IMR-90 (cell line): ENCODE data around the gene CEP128. TPM values are rescaled to one million over a fixed set of nuclear protein-coding genes. Genes with fewer than 3 reads are reported as not detected.

Source experiments
- ATAC-seq: fragments of 200-7000 bp; cut with Tn5 transposase; 2 replicates; pipeline ENCODE4 v1.9.1; 2020; ENCODE audit warnings: low read depth, mild to moderate bottlenecking, moderate library complexity
- BruUV-seq: library from RNA; stranded (reverse); fragments of 400-500 nt; replicated peaks from 2 replicates; lab custom pipeline; 2021; lab: Mats Ljungman, UMichigan
- CTCF ChIA-PET: fragments of 300-600 bp; formaldehyde crosslinking; extraction: SDS; loops from one replicate; lab custom pipeline; 2021; ENCODE audit warnings: antibody characterized with exemption; lab: Yijun Ruan, JAX
- POLR2A ChIA-PET: fragments of 300-600 bp; sonication (Branson Sonifier 250); formaldehyde crosslinking; loops from one replicate; lab custom pipeline; 2022; ENCODE audit warnings: antibody characterized with exemption; ENCODE audit not compliant: unreplicated experiment; lab: Charles Lee
- DNase-seq: peaks from one replicate; pipeline ENCODE4 v3.0.0; 2013
- H2AFZ ChIP-seq: replicated peaks from 2 replicates; pipeline ENCODE3; 2013; ENCODE audit warnings: low read length, mild to moderate bottlenecking; ENCODE audit not compliant: poor library complexity
- H2AK5ac ChIP-seq: 2 replicates; pipeline ENCODE4 v1.6.1; 2013; ENCODE audit warnings: low read depth, low read length, inconsistent platforms
- H2AK9ac ChIP-seq: replicated peaks from 2 replicates; pipeline ENCODE3; 2013; ENCODE audit warnings: mild to moderate bottlenecking, low read depth, low read length, moderate library complexity; ENCODE audit not compliant: poor library complexity
- H2BK120ac ChIP-seq: 2 replicates; pipeline ENCODE4 v1.6.1; 2013; ENCODE audit warnings: low read depth, low read length, inconsistent platforms
- H2BK15ac ChIP-seq: 3 replicates; pipeline ENCODE4 v1.6.1; 2013; ENCODE audit warnings: low read depth, low read length, inconsistent platforms
- H2BK20ac ChIP-seq: 2 replicates; pipeline ENCODE4 v1.6.1; 2013; ENCODE audit warnings: low read depth, mild to moderate bottlenecking, inconsistent platforms, low read length, moderate library complexity
- H2BK5ac ChIP-seq: 2 replicates; pipeline ENCODE4 v1.6.1; 2013; ENCODE audit warnings: mild to moderate bottlenecking, low read depth, low read length, inconsistent platforms; ENCODE audit not compliant: poor library complexity, severe bottlenecking
- H3K14ac ChIP-seq: replicated peaks from 2 replicates; pipeline ENCODE4 v1.6.1; 2013; ENCODE audit warnings: low read depth, low read length, inconsistent platforms
- H3K18ac ChIP-seq: 2 replicates; pipeline ENCODE4 v1.6.1; 2013; ENCODE audit warnings: low read depth, low read length, control low read depth
- H3K23ac ChIP-seq: 2 replicates; pipeline ENCODE4 v1.6.1; 2013; ENCODE audit warnings: low read depth, low read length, inconsistent platforms
- H3K27ac ChIP-seq: 2 replicates; pipeline ENCODE4 v1.5.1; 2013; ENCODE audit warnings: mild to moderate bottlenecking, control low read depth, low read length; ENCODE audit not compliant: insufficient read depth
- H3K27me3 ChIP-seq: 2 replicates; pipeline ENCODE4 v1.6.1; 2013; ENCODE audit warnings: low read length; ENCODE audit not compliant: control insufficient read depth, insufficient read depth
- H3K36me3 ChIP-seq: 2 replicates; pipeline ENCODE4 v1.6.1; 2013; ENCODE audit warnings: low read length, mixed read lengths; ENCODE audit not compliant: control insufficient read depth, insufficient read depth
- H3K4ac ChIP-seq: 2 replicates; pipeline ENCODE4 v1.6.1; 2013; ENCODE audit warnings: low read depth, low read length, inconsistent platforms
- H3K4me1 ChIP-seq: 2 replicates; pipeline ENCODE4 v1.6.1; 2013; ENCODE audit warnings: low read length, mixed read lengths; ENCODE audit not compliant: control insufficient read depth, insufficient read depth
- H3K4me2 ChIP-seq: 2 replicates; pipeline ENCODE4 v1.6.1; 2013; ENCODE audit warnings: low read depth, mild to moderate bottlenecking, control low read depth, low read length, moderate library complexity
- H3K4me3 ChIP-seq: 2 replicates; pipeline ENCODE4 v1.5.1; 2013; ENCODE audit warnings: low read depth, mild to moderate bottlenecking, control low read depth, low read length, moderate library complexity; ENCODE audit not compliant: insufficient read depth
- H3K56ac ChIP-seq: 2 replicates; pipeline ENCODE4 v1.6.1; 2013; ENCODE audit warnings: low read length, inconsistent platforms; ENCODE audit not compliant: insufficient read depth; ENCODE audit errors: extremely low read depth
- H3K79me1 ChIP-seq, 2 experiments: 2 replicates each; pipeline ENCODE4 v1.6.1; 2013; ENCODE audit warnings: low read length in 2 of 2, inconsistent platforms in 1 of 2, low read depth in 1 of 2
- H3K9ac ChIP-seq: 2 replicates; pipeline ENCODE4 v1.6.1; 2013; ENCODE audit warnings: low read depth, low read length, control low read depth
- H3K9me1 ChIP-seq: 2 replicates; pipeline ENCODE4 v1.6.1; 2013; ENCODE audit warnings: low read length, inconsistent platforms; ENCODE audit not compliant: insufficient read depth
- H3K9me3 ChIP-seq: 2 replicates; pipeline ENCODE4 v1.6.1; 2013; ENCODE audit warnings: low read length; ENCODE audit not compliant: control insufficient read depth, insufficient read depth
- H4K20me1 ChIP-seq: 2 replicates; pipeline ENCODE4 v1.6.1; 2013; ENCODE audit warnings: low read length, inconsistent platforms; ENCODE audit not compliant: insufficient read depth
- H4K5ac ChIP-seq: 2 replicates; pipeline ENCODE4 v1.6.1; 2013; ENCODE audit warnings: mild to moderate bottlenecking, low read depth, low read length, control low read depth
- H4K8ac ChIP-seq, 2 experiments: 2 replicates each; pipeline ENCODE4 v1.6.1; 2013; ENCODE audit warnings: low read depth in 2 of 2, low read length in 2 of 2, control low read depth in 1 of 2, inconsistent platforms in 1 of 2
- H4K91ac ChIP-seq: 2 replicates; pipeline ENCODE4 v1.6.1; 2013; ENCODE audit warnings: low read depth, low read length, inconsistent platforms; ENCODE audit not compliant: insufficient read depth
- BHLHE40 ChIP-seq: fragments of 150-350 bp; IDR thresholded peaks from 2 replicates; pipeline ENCODE4 v1.6.1; 2016; ENCODE audit warnings: mild to moderate bottlenecking, low read depth, low read length
- CEBPB ChIP-seq: IDR thresholded peaks from 2 replicates; pipeline ENCODE4 v1.6.1; 2012; ENCODE audit warnings: low read depth, low read length, improper control_type of control experiment
- CHD1 ChIP-seq: IDR thresholded peaks from 2 replicates; pipeline ENCODE4 v1.6.1; 2012; ENCODE audit warnings: low read depth, low read length, improper control_type of control experiment
- FOS ChIP-seq: fragments of 150-350 bp; IDR thresholded peaks from 2 replicates; pipeline ENCODE4 v1.6.1; 2016; ENCODE audit warnings: low read depth, low read length
- MAFK ChIP-seq: IDR thresholded peaks from 2 replicates; pipeline ENCODE4 v1.6.1; 2012; ENCODE audit warnings: low read depth, low read length, improper control_type of control experiment
- MAZ ChIP-seq: IDR thresholded peaks from 2 replicates; pipeline ENCODE4 v1.6.1; 2012; ENCODE audit warnings: low read depth, mild to moderate bottlenecking, low read length, improper control_type of control experiment, moderate library complexity, borderline replicate concordance
- MXI1 ChIP-seq: IDR thresholded peaks from 2 replicates; pipeline ENCODE4 v1.6.1; 2012; ENCODE audit warnings: low read depth, mild to moderate bottlenecking, low read length, moderate library complexity, borderline replicate concordance
- NFE2L2 ChIP-seq: fragments of 150-350 bp; IDR thresholded peaks from 2 replicates; pipeline ENCODE4 v1.6.1; 2016; ENCODE audit warnings: low read depth, mild to moderate bottlenecking, low read length
- POLR2A ChIP-seq: IDR thresholded peaks from 2 replicates; pipeline ENCODE4 v1.6.1; 2012; ENCODE audit warnings: mild to moderate bottlenecking, low read depth, low read length
- RAD21 ChIP-seq: IDR thresholded peaks from 2 replicates; pipeline ENCODE4 v1.6.1; 2012; ENCODE audit warnings: low read length, improper control_type of control experiment
- RCOR1 ChIP-seq: IDR thresholded peaks from 2 replicates; pipeline ENCODE4 v1.6.1; 2012; ENCODE audit warnings: mild to moderate bottlenecking, low read length, improper control_type of control experiment; ENCODE audit not compliant: insufficient replicate concordance
- RFX5 ChIP-seq: IDR thresholded peaks from 2 replicates; pipeline ENCODE4 v1.8.0; 2012; ENCODE audit warnings: low read depth, mild to moderate bottlenecking, low read length, moderate library complexity
- SMC3 ChIP-seq: fragments of 150-350 bp; IDR thresholded peaks from 2 replicates; pipeline ENCODE4 v1.6.1; 2016; ENCODE audit warnings: low read depth, mild to moderate bottlenecking, antibody characterized with exemption, low read length, moderate library complexity
- dilution Hi-C: fragments of 300-500 bp; cut with HindIII; formaldehyde crosslinking; loops from one replicate; pipeline ENCODE4 v1.14.3; 2018; ENCODE audit warnings: low sequenced_read_pairs; ENCODE audit not compliant: unreplicated experiment
- in situ Hi-C: fragments of 300-500 bp; cut with MboI; formaldehyde crosslinking; loops from 3 replicates; pipeline ENCODE4 v1.14.3; 2019; ENCODE audit warnings: low sequenced_read_pairs, inconsistent platforms, mixed read lengths
- intact Hi-C: fragments of 100-400 bp; cut with micrococcal nuclease; formaldehyde crosslinking; loops from 2 replicates; pipeline ENCODE4 v1.10.0; 2022
- polyA plus RNA-seq, 3 experiments: library from polyadenylated mRNA; depleted of rRNA; stranded (reverse); fragments of >200 nt; gene quantifications; 2 replicates each; pipeline ENCODE4 v1.2.3, GENCODE V29; 2012; ENCODE audit warnings: low replicate concordance in 1 of 3
- total RNA-seq: library from RNA; depleted of rRNA; stranded (reverse); fragments of >200 nt; gene quantifications from 2 replicates; pipeline ENCODE4 v1.2.3, GENCODE V29; 2012
- TF ChIP-seq, protein P1 (sequence below): conservative IDR thresholded peaks from 2 replicates; pipeline ENCODE4 v1.5.1; 2012; ENCODE audit warnings: mild to moderate bottlenecking, low read depth, low read length, improper control_type of control experiment
- TF ChIP-seq, protein P2 (sequence below): fragments of 150-350 bp; IDR thresholded peaks from 2 replicates; pipeline ENCODE4 v1.6.1; 2016; ENCODE audit warnings: low read depth, mild to moderate bottlenecking, low read length, moderate library complexity, borderline replicate concordance
- TF ChIP-seq, protein P3 (sequence below): fragments of 150-350 bp; IDR thresholded peaks from 2 replicates; pipeline ENCODE4 v1.6.1; 2017; ENCODE audit warnings: mild to moderate bottlenecking, antibody characterized with exemption, low read length, low read depth

CEP128 gene
- total and polyA plus RNA-seq, 2 of the 4 experiments (the other 2 are of a cell fraction), result 1.9 to 5.7 TPM

DNA sequence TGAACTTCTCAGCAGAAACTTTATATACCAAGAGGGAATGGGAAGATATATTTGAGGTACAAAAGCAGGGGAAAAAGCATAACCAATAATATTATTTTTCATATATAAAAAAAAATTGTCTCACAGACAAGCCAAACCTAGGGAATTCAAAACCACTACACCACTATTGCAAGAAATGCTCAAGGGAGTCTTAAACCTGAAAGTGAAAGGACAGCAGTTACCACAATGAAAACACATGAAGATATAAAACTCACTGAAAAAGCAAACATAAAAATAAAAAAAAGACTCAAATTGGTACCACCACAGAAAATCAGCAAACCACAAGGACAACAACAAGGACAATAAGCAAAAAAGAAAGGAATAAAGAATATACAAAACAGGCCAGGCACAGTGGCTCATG is 131.9 kb downstream of the CEP128 start:
- CTCF ChIA-PET, result no interaction called here
- in situ Hi-C loops (no loop called here), dilution Hi-C loops (no loop called here), intact Hi-C loops (no loop called here)
- DNase-seq (no peak), ATAC-seq (no peak)
- Histone ChIP-seq H3K4ac (no peak overlapping the region), H3K14ac (no peak overlapping the region), H3K9me1 (no peaks in the 10 kb centered on the region), H3K9ac (no peak overlapping the region), H2BK15ac (no peak overlapping the region), H4K91ac (no peak overlapping the region), H3K23ac (no peak overlapping the region), H3K79me1 (peaks cover 0 to 5% of the 10 kb centered on the region in 2 experiments; a peak in 1 of 4 replicates), H2AK5ac (no peak overlapping the region), H3K27ac (no peak overlapping the region), H4K20me1 (no peaks in the 10 kb centered on the region), H3K4me1 (no peaks in the 10 kb centered on the region), H2AK9ac (no peak overlapping the region), H3K9me3 (0 out of 2 replicates have a peak, but pooled peaks cover 2% of the 10 kb centered on the region), H3K27me3 (no peaks in the 10 kb centered on the region), H3K4me3 (no peak overlapping the region), H3K36me3 (no peaks in the 10 kb centered on the region), H4K8ac (no peak overlapping the region), H2BK20ac (no peak overlapping the region), H4K5ac (no peak overlapping the region), H2AFZ (no peak overlapping the region), H2BK5ac (no peak overlapping the region), H3K4me2 (no peak overlapping the region), H2BK120ac (no peak overlapping the region), H3K56ac (no peak overlapping the region), H3K18ac (no peak overlapping the region)
- BruUV-seq, result no TSS peak
- TF ChIP-seq POLR2A, result no peak
- no peak for TF ChIP-seq MAFK
- no peak for TF ChIP-seq NFE2L2
- TF ChIP-seq FOS, result no peak
- no peak for TF ChIP-seq CHD1
- TF ChIP-seq BHLHE40, result no peak
- no peak for TF ChIP-seq MXI1
- TF ChIP-seq SMC3, result no peak
- TF ChIP-seq RCOR1, result no peak
- no peak for TF ChIP-seq RFX5
- TF ChIP-seq, protein P1, sequence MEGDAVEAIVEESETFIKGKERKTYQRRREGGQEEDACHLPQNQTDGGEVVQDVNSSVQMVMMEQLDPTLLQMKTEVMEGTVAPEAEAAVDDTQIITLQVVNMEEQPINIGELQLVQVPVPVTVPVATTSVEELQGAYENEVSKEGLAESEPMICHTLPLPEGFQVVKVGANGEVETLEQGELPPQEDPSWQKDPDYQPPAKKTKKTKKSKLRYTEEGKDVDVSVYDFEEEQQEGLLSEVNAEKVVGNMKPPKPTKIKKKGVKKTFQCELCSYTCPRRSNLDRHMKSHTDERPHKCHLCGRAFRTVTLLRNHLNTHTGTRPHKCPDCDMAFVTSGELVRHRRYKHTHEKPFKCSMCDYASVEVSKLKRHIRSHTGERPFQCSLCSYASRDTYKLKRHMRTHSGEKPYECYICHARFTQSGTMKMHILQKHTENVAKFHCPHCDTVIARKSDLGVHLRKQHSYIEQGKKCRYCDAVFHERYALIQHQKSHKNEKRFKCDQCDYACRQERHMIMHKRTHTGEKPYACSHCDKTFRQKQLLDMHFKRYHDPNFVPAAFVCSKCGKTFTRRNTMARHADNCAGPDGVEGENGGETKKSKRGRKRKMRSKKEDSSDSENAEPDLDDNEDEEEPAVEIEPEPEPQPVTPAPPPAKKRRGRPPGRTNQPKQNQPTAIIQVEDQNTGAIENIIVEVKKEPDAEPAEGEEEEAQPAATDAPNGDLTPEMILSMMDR, result no peak
- no peak for TF ChIP-seq CEBPB
- TF ChIP-seq, protein P2, sequence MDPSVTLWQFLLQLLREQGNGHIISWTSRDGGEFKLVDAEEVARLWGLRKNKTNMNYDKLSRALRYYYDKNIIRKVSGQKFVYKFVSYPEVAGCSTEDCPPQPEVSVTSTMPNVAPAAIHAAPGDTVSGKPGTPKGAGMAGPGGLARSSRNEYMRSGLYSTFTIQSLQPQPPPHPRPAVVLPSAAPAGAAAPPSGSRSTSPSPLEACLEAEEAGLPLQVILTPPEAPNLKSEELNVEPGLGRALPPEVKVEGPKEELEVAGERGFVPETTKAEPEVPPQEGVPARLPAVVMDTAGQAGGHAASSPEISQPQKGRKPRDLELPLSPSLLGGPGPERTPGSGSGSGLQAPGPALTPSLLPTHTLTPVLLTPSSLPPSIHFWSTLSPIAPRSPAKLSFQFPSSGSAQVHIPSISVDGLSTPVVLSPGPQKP, result no peak
- no peak for TF ChIP-seq RAD21
- TF ChIP-seq, protein P3, sequence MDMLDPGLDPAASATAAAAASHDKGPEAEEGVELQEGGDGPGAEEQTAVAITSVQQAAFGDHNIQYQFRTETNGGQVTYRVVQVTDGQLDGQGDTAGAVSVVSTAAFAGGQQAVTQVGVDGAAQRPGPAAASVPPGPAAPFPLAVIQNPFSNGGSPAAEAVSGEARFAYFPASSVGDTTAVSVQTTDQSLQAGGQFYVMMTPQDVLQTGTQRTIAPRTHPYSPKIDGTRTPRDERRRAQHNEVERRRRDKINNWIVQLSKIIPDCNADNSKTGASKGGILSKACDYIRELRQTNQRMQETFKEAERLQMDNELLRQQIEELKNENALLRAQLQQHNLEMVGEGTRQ, result no peak
- no peak for TF ChIP-seq MAZ
- POLR2A ChIA-PET, result no interaction called here
